OCI-M2 (cell line): ENCODE measurements around the gene SFTPD.
"Not testable (repeated sequence)": the region's sequence is repeated elsewhere in the genome, so short reads cannot be mapped to it uniquely, and the experiment has no call there.

Experiments
- DNase-seq: peaks from one replicate; lab custom pipeline; 2025; ENCODE audit not compliant: unreplicated experiment; lab: John Stamatoyannopoulos, UW

SFTPD gene

GRCh38 chr10:79927111-79927828, 21.6 kb downstream of the SFTPD start:
- DNase-seq: no peak

GRCh38 chr10:79926037-79926436, 22.9 kb downstream of the SFTPD start:
- no peak for DNase-seq

GRCh38 chr10:79925614-79926013, 23.3 kb downstream of the SFTPD start:
- no peak for DNase-seq

- no peak for DNase-seq
These were observed 25.2 kb downstream of the SFTPD start for GRCh38 chr10:79923669-79924068.

GRCh38 chr10:79923145-79923544, 25.8 kb downstream of the SFTPD start:
- no peak for DNase-seq

- not testable (repeated sequence) for DNase-seq
These were observed 26.9 kb downstream of the SFTPD start for GRCh38 chr10:79922011-79922412.

- DNase-seq: not testable (repeated sequence)
These were observed 33.1 kb downstream of the SFTPD start for GRCh38 chr10:79915838-79916237.

- DNase-seq: not testable (repeated sequence)
These were observed 34.4 kb downstream of the SFTPD start for GRCh38 chr10:79914512-79914911.

- DNase-seq: no peak
These were observed 38.1 kb downstream of the SFTPD start for GRCh38 chr10:79910836-79911235.

GRCh38 chr10:79910344-79910743, 38.6 kb downstream of the SFTPD start:
- no peak for DNase-seq

GRCh38 chr10:79905322-79906314, 43.3 kb downstream of the SFTPD start:
- DNase-seq: no peak

GRCh38 chr10:79904671-79905321, 44.1 kb downstream of the SFTPD start:
- no peak for DNase-seq

GRCh38 chr10:79901571-79901970, 47.3 kb downstream of the SFTPD start:
- not testable (repeated sequence) for DNase-seq

- no peak for DNase-seq
These were observed 50.1 kb downstream of the SFTPD start for GRCh38 chr10:79898597-79899325.

- not testable (repeated sequence) for DNase-seq
These were observed 56.0 kb downstream of the SFTPD start for GRCh38 chr10:79892896-79893295.

- no peak for DNase-seq
These were observed 58.4 kb downstream of the SFTPD start for GRCh38 chr10:79890469-79890868.

GRCh38 chr10:79888984-79889383, 59.9 kb downstream of the SFTPD start:
- DNase-seq: not testable (repeated sequence)
